DMS153 (cell line): ENCODE results near the gene DNM3.
"Not testable (repeated sequence)": the region's sequence is repeated elsewhere in the genome, so short reads cannot be mapped to it uniquely, and the experiment has no call there.

Experiments
- DNase-seq: peaks from one replicate; lab custom pipeline; 2025; lab: John Stamatoyannopoulos, UW

The DNM3 gene

DNA sequence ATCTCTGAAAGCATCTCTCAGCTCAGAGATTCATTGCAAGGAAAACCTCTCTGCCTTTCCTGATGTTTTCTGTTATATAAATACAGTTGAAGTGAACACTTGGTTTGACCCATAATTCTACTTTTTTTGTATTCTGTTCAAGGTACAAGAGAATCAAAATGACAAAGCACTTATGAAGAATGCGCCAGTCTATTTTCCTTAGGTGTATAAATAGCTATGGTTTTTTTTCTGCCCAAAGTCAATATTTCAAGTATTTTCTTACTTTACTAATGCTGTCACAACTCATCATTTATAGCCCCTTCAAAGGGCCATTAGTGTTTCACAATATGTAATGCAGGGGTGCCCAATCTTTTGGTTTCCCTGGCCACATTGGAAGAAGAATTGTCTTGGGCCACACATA is 436.7 kb downstream of the DNM3 start:
- no peak for DNase-seq

DNA sequence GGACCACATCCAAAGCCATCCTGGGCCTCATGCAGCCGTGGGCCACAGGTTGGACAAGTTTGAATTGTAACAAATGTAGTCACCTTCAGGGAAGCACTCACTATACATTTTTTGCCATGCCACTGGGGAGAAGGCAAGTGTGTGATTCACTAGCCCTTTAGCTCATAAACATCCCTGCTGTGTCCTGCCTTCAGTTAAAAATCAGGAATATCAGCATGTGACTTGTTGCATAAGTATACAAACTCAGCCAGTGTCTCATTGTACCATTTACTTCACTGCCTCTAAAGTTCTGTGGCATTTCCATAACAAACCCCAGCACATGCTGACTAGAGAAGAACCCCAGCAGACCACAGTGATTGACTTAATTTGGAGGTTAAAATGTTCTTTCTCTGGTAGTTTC is 437.2 kb downstream of the DNM3 start:
- no peak for DNase-seq

DNA sequence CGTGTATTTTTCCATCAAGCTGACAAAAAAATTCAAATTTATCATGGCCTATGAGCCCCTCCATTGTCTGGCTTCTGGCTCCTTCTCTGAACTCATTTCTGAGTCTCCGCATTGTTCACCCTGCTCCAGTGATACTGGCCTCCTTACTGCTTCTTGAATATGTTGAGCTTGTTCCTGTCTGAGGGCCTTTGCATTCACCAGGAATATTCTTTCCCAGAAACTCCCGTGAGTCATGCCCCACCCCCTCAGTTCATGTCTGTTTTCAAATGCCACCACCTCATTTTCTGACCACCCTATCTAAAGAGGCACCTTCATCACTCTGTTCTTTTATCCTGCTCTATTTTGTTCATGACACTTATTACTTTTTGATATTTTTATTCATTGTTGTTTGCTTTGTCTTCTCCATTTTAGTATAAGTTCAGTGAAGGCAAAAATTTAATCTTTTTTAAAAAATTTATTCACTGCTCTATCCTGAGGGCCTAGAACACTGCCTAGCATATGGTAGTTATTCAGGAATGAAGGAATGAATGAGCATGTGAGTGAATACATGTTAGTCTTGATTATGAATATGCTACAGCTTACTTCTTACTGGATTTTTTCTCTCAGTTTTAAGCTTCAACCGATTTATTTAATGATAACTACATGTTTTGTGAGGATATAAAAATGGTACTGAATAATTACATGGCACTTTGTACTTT is 438.8 kb downstream of the DNM3 start:
- no peak for DNase-seq

DNA sequence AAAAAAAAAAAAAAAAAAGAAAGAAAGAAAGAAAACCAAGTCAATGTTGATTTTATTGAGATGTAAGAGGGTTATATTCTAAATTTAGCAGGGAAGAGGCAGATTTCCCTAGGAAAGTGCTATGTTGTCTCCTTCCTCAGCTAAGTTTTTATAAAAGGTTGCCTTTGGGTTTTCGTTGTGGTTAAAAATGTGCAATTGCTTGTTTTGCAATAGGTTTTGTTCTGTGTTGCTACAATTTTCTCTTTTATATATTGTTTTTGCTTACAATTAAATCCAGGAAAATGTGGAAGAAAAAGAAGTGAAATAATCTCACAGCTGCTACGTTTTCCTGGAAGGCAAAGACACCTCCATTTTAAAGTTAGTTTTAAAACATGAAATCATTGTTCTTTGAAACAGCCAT is 442.5 kb downstream of the DNM3 start:
- no peak for DNase-seq

DNA sequence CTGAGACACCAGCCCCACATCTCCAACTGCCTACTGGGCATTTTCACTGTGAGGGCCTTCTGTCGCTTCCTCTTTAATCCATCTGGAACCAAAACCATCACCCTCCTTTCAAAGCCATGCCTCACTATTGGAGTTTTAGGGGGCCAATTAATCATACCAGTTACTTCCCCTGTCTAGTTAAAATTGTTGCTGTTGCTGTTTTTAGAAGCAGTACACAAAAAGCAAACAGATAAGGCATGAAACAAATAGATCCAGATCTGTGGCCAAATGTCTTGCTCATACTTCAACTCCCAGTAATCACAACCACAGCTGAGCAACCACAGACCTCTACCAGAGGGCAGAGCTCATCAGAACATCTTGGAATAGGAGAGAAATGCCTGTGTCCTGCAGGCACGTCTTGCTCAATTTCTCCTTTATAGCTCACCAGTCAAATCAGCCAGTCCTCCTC is 445.4 kb downstream of the DNM3 start:
- no peak for DNase-seq

DNA sequence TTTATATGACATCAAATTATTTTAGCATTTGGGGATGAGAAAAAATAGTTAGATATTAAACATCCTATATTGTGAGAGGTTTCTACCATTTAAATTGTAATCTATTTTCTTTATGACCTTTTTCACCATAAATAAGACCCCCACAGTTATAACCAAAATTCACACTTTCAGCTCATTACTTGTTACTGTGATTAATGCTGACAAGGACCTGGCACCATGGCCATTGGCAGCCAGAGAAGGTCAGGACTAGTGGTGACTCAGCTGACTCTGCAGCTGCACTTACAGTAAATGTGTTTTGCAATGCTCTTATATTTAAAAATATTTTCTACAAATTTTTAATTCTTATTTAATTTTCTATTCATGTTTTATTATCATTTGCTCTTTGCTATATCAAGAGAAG is 445.9 kb downstream of the DNM3 start:
- DNase-seq, result no peak

DNA sequence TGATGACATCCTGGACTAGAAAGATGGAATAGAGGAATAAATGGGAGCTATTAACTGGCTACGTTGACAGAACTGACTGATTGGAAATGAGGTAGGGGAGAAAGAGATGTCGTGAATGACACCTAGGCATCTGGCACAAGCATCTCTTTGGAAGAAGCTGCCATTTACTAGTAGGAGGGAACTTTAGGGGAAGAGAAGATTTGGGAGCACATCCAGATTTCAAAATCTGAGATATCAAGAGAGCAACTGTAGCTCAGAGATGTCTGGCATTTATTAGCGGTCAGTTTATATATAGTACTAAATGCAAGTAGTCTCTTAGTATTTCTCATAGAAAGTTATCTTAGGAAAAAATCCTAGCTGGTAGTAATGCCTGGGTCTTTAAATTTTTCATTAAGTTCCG is 447.3 kb downstream of the DNM3 start:
- DNase-seq, result no peak

DNA sequence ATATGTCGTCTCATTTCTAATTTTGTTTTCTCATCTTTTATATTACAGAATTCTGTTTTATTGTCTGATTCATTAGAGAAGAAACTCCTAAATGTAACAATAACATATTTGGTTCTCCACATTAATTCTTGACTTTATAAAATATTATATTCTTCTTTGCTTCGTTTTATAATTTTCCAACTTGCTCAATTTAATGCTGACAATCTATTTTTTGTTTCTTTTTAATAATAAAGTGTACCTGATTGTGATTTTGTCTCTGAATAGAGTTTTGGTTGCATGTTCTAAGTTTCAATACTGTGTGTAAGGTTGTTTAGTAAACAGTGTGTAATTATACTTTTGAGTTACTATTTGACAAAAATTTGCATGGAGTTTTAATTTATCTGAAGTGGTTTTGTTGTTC is 448.1 kb downstream of the DNM3 start:
- DNase-seq, result no peak

DNA sequence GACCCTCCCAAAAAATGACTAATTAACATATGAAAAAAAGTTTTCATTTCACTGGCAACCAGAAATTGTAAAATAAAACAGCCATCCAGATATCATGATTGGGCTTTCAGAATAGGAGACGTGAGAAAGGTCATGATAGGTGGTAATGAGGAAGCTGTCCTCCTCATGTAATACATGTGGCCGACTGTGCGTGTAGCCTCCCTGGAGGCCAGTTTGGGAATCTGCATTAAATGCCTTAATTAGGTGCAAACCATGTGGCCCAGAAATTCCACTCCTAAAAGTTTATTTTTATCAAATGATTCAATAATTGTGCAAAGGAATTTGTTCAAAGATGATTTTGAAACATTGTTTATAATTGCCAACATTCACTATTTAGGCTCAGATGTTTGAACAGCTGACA is 451.5 kb downstream of the DNM3 start:
- no peak for DNase-seq

DNA sequence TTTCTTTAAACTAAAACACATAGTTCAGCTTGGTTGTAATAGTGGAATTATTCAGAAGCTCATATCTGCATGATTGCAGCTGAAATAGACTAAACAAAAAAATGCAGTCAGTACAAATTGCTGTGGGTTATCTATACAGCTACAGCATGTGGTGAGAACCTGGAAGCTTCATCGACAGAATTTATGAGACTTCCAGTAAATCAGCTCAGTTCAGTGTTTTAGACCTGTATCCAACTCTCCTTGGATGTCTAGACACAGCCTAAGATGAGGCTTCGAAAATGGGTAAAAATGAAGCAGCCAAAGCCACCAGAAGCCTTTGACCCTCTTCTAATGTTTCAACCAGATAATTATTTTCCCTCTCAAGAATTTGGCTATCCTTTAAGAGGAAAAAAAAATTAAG is 452.1 kb downstream of the DNM3 start:
- no peak for DNase-seq

DNA sequence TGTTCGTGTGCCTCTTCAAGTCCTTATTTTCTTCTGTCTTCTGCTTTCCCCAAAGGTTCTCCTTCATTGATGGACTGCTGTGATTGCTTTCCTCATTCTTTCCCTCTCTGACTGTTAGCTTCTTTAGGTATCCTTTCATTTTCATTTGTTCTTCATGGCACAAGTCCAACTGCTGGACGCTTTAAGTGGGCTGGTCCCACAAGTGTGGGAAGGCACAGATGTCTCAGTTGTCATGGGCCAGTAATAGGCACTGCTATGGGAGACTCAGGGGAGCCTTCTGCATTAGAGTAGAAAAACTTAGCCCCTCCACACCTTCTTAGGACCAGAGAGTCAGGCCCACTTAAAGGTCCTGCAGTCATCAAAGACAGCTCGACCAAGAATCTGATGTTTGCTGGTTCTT is 456.8 kb downstream of the DNM3 start:
- DNase-seq, result no peak

DNA sequence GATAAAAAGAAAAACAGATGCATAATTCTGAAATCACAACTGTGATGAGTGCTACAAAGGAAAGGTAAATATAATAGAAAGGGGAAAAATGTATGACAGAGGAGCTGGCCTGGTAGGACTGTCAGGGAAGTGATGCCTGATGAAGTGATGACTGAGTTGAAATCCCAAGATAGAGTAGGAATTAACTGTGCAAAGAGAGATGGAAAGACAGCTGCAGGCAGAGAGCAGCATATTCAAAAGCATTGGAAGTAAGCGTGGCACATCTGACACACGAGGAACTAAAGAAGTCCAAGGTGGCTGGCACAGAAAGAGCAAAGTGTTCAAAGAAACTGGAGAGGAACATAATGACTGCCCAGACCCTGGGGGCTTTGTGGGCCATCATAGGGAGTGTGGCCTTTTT is 457.6 kb downstream of the DNM3 start:
- no peak for DNase-seq

DNA sequence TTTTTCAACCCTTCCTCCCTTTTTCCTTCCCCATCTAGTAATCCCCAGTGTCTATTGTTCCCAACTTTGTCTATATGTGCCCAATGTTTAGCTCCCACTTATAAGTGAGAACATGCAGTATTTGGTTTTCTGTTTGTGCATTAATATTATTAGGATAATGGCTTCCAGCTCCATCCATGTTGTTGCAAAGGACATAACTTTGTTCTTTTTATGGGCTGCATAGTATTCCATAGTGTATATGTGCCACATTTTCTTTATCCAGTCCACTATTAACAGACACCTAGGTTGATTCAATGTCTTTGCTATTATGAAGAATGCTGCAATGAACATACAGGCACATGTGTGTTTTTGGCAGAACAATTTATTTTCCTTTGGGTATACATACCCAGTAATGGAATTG is 458.2 kb downstream of the DNM3 start:
- no peak for DNase-seq

DNA sequence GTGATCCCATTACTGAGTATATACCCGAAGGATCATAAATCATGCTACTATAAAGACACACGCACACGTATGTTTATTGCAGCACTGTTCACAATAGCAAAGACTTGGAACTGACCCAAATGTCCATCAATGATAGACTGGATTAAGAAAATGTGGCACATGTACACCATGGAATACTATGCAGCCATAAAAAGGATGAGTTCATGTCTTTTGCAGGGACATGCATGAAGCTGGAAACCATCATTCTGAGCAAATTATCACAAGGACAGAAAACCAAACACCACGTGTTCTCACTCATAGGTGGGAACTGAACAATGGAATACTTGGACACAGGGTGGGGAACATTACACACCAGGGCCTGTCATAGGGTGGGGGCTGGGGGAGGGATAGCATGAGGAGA is 466.2 kb downstream of the DNM3 start:
- not testable (repeated sequence) for DNase-seq

DNA sequence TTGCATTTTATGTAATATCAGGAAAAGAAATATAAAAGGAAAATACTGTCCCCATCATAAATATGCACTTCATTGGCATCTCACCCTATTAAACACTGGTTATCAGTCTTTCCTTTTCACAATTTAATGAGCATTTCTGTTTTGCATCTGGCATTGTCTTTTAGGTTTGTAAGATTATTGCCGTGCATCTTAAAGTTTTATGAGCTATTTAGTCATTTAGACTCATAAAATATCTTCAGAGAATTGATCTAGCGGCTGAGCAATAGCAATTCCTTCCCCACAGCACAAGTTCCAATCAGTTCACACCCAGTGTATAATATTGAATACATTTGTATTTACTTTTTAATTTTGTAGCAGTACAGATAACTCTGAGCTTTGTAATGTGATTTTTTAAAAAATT is 466.8 kb downstream of the DNM3 start:
- no peak for DNase-seq

DNA sequence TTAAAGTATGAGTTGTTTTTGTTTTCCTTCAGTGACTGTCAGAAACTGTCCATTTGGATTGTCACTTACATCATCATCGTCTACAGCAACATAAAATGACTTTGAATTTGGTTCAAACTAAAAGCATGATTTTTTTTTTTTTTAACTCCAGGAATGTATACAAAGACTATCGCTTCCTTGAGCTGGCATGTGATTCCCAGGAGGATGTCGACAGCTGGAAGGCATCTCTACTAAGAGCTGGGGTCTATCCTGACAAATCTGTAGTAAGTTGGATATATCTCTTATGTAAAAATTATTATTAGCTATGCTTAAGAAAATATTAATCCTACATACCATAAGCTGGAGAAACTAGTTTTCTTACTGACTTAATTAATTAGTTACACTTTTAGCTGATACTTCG is 467.3 kb downstream of the DNM3 start:
- DNase-seq, result no peak

DNA sequence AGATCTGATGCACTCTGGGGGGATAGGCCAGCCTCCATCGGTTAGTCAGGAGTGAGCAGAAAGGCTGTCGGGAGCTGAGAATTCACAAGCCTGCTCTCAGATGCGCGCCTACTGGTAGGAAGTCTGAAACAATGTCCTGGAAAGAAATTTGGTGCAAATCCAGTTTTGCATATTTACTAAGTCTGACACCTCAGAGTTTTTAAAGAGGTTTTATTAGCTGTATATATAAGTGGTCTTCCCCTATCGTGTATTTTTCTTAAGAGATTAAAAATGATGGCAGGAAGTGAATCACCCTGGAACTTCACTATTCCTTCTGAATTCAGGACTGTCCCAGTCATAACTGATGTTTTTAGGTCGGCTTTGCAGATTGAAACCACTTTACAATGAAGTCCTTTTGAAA is 479.4 kb downstream of the DNM3 start:
- no peak for DNase-seq

DNA sequence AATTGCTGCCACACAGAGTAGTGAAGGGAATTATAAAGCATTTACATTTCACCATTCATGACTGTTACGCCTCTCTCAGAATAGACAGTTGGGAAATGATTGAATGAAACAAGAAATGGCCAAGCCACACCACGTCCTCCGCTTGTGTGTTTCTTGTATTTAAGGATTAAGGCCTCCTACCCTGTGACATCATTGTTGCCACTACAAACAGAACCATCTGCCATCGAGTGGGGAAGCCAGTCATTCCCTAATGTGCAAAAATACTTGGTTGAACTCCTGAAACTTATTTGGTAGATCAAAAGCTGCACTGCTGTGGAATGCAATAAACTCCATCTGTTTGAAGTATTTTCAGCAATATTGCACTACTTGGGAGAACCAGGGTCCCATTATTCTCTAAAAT is 480.2 kb downstream of the DNM3 start:
- no peak for DNase-seq

DNA sequence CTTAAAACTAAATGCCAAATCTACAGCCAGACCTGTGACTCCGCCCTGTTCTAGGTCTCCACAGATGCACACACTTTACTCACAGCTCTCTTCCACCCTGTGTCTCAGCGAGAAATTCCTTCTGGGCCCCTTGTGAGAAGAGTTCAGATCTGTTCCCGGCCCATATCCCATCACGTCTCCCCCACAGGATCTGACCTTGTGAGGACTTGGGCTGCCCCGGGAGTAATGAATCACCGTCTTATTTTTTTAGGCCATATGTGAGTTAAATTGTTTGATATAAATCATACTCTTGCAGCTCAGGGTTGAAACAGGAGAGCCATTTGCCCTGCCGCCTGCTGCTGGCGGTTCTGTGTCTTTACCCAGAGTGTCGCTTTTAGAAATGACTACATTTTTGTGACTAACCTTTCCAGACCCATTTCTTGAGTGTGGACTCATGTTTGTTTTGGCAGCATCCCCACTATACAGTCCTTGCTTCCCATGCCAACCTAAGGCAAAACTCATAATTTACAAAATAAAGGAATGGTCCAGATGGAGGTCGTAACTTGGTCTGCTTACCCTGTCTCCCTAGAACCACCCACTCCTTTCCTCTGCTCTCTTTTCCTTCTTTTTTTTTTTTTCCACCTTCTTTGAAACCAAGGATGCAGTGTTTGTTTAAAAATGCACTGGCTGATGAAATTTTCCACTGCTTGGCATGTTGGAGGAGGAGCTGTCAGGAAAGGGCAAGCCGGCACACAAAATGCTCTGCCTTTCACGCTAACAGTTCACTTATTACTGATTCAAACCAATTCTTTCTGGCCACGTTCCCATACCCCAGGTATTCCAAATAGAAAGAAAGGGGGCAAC is 481.1 kb downstream of the DNM3 start:
- DNase-seq, result no peak

DNA sequence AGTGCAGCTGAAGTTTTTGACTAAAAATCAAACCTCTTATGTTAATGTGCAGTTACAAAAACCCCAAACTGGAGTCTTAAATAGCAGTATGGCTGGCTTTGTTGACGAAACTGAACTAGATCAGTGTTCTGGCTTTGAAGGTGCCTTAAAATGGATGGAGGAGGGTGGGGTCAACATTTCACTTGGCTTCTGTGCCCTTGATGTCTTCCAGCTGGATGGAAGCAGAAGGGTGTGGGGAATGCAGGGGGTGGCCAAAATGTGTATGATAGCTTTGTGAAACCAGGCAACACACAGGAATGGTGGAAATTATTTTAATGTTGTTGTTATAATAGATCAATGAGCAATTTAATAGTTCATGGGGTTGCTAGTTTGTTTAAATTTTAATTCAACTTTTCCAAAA is 482.4 kb downstream of the DNM3 start:
- no peak for DNase-seq

DNA sequence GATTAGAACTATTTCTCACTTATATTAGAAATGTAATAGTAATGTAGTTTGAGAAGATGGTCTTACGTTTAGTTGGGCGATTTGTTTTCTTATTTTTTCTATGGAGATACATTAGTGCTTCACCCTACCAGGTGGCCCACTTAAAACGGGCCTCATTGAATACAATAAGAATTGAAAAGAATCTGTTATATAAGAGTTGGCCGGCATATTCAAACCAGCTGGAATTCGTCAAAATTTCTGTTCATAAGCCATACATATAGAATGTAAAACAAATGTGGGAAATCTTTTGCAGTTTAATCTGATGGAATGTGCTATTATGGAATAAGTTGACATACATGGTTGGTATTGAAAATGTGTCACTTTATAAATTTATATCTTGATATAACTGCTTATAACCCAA is 482.8 kb downstream of the DNM3 start:
- DNase-seq, result no peak

DNA sequence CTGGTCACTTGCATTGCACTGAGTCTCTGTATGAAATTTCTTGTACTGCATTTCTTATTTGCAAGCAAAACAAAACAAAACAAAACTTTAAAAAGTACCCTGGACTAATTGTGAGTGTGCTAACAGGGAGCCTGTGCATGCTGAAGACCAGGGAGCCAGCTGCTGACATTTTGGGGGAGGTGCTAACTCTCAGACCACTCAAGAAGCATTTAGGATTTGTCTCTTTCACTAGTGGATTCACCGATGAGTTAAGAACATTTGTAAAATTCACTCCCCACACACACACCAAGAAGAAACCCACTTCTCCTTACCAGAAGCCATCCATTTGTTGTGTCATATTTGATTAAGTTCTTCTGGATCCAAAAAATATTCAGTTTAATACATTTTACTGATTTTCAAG is 483.5 kb downstream of the DNM3 start:
- no peak for DNase-seq

DNA sequence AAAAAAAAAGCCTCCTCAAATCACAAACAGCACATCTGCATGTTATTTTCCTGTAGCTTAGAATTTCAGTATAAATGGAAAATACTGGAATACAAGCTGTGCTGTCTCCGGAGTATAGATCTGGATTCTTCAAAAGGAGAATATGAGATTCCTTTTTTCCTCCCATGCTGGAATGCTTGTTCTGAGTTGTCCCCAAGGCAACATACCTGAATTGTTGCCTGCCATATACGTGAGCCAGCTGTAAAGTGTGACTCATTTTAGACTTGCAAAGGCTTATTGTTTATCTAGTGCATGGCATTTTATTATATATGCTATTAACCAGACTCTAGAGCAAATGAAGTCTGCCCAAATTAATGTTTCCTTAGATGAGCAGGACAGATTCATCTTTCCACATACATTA is 484.2 kb downstream of the DNM3 start:
- DNase-seq, result no peak

DNA sequence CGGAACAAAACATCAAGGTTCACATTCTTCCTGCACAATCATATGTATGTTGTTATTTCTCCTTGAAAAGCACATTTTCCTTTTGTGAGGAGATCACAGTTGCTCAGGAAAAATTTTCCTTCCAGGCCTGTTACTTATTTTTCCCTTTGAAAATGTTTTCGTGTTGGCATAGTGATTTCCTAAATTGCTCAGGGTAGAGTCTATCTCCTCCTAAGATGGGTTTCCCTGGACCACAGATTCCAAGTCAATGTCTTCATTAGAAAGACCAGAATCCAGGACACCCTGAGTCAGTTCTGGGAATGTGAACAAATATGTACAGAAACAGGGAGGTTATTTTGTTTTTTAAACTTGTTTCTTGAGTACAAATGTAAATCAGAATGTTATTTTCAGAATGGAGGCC is 484.8 kb downstream of the DNM3 start:
- DNase-seq, result no peak
